T47D (cell line): Measurements from ENCODE around the gene CAPN8.
A peak's percentile ranks its signal among the peaks of the same experiment; 100 is the strongest.

Experiments used
- DNase-seq, 2 experiments: peaks; one replicate each; pipeline versions ENCODE4 v3.0.0 to v3.0.0-alpha.2; 2011 to 2012; ENCODE audit warnings: low read depth in 1 of 2, low spot score in 1 of 2
- JUND ChIP-seq: IDR thresholded peaks from 2 replicates; pipeline ENCODE4 v1.6.1; 2012; ENCODE audit warnings: low read depth
- in situ Hi-C: cut with HindIII; loops from 2 replicates; pipeline ENCODE4 v1.10.0; 2016; ENCODE audit warnings: low sequenced_read_pairs, low pct_unique_long_range_greater_than_20kb

CAPN8 gene

DNA sequence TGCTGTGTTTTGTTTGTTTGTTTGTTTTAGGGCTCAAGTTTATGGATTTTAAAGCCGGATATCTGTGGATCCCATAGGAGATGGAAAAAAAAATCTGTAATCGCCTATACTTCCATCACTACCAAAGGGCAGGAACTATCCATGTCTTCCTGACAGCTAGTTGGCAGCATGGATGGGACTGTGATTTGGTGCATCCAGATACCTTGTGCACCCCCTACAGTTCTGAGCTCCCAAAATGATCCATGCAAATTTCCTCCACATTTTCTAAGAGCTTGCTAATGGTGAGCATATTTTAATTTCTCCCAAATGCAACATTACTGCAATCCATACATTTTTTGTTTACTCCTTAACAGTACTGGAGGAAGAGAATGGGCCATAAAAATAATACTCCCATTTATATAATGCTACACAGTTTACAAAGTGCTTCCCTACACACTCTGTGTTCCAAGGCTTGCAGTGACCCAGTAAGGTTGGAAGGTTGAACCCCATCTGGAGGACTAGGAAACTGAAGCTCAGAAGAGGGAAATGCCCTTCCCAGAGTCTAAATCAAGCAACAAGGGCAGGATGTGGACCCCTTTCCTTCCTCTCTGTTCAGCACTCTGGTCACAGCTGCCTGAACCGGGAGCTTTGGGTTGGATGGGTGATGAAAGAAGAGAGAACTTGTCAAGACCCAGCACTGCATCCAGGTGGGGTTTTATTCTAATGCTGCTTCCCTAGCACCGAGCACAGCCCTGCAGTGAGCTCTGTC is 48.0 kb downstream of the CAPN8 start:
- in situ Hi-C loops = no loop called here
- no peak for DNase-seq
- no peak for TF ChIP-seq JUND

DNA sequence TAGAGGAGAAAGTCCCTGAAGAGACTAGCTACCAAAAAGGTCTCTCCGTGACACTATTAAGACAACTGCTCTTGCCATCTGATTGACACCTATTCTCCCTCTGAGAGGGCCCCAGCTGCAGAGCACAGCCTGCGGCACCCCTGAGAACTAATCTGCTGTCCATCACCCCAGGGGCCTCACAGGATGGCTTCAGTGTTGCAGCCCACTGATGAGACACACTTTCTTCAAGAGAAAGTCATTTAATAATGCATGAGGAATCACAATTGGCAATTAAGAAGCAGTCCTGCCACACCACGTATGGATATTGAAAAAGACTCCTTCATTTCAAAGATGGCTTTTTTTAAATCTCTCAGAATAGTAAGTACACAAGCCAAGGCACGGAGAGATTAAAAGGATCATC is 48.9 kb downstream of the CAPN8 start:
- TF ChIP-seq JUND = no peak
- in situ Hi-C loops = no loop called here
- no peak for DNase-seq

DNA sequence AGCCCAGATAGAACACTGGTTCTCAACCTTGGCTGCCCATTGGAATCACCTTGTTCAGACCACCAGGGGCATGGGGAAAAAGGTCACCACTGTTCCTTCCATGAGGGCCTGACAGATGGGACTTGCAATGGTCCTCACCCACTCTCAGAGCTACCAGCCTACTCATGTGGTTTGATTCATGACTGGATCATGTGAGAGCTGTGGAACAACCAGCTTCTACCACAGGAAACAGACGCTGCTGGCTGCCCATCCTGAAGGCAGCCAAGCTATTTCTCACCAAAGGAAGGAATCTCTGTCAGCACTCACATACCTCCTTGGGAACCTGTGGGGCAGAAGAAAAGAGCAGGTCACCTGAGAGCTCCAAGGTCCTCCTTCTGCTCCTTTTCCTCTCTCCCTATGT is 53.6 kb downstream of the CAPN8 start:
- in situ Hi-C loops = no loop called here

DNA sequence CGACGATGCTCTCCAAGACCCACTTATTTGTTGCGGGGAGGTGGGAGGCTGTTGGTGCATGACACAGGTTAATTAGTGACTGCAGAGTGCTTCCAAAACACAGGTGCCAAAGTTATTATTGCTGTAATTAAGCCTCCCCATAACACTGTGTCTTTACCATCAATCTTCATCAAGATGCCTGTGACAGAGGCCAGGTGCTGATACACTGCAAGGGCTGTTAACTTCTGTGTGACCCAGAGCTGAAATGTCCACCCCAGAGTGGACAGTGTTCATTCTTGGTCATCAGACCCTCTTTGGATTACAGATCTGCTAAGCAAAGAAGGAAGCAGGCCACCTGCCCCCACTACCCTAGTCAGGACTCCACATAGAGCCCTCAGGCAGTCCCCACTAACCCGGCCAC is 55.5 kb downstream of the CAPN8 start:
- in situ Hi-C loops = no loop called here
- DNase-seq = no peak
- TF ChIP-seq JUND = no peak

More for the DNA sequence above, 53.6 kb downstream of the CAPN8 start:
- DNase-seq = no peak
- TF ChIP-seq JUND = no peak

DNA sequence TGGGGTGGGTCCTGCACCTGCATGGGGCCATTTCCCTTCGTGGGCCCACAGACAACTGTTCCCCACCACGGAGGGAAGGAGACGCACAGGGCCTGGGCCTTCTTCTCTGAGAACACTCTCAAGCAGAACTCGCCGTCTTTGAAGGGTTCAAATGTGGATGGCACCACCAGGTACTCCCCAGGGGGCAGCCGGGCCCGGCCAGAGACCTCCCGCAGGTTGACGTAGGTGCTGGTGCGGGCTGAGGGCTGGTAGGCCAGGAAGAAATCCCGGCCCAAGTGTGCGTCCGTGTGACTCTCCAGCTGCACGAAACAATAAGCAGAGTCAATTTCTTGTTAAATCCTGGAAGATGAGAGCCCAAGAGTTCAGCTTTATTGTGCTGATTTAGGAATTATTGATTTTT is 56.4 kb downstream of the CAPN8 start:
- no peak for TF ChIP-seq JUND
- in situ Hi-C loops = no loop called here
- DNase-seq = no peak

DNA sequence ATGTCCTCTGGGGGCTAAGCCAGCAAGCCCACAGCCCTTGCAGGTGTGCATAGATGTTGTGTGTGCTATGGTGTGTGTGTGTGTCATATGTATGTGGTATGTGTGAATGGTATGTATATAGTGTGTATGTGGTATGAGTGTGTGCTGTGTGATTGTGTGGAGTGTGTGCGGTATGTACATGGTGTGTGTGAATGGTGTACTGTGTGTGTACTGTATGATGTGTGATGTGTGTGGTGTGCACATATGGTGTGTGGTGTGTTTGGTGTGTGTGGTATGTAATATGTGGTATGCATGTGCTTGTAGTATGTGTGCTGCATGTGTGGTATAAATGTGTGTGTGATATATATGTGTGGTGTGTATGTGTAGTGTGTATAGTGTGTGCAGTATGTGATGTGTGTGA is 107.0 kb downstream of the CAPN8 start:
- in situ Hi-C loops = no loop called here
- DNase-seq = no peak
- TF ChIP-seq JUND = no peak

DNA sequence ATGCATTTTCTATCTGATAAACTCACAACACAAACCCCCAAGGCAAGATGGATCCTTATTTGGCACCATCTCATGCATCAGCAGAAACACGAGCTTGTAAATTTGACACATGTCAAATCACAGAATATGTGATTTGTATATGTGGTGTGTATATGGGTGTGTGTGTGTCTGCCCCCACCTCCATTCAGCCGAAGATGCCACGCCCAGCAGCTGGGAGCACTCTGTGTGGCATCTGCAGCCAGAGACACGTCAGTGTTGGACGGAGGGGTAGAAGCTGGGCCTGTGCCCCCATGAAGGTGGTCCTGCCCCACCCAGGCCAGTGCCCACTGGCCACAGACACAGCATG is 108.4 kb downstream of the CAPN8 start:
- TF ChIP-seq JUND = no peak
- DNase-seq = no peak
- in situ Hi-C loops = no loop called here

DNA sequence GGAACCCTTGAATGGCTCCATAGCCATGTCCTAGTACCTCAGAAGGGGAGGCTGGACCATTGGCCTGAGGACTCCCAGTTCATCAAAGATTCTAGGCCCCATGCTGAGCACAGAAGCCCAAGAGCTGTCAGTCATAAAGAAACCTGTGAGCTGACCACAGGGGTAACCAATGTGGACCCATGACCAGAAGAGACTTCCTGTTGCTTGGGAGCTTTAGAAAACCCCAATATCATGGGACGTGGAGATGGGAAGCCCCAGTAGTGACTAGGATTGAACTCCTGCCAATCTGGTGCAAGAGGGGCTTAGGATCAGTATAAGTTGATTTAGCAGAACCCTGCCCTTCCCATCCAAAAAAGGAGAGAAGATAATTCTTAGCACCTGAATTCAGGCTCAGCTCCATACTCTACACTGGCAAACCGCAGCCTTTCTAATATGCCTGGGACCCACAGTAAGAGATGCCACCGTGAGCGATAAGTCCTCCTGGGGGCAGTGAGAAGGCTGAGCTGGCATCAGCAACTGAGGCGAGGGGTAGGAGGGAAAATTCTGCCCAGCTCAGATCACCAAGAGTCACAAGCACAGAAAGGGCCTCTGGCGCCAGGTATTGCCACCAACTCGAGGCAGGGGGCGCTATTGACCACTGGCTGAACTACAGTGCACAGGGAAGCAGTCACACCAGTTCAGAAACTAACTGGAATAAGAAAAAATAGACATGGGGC is 108.9 kb downstream of the CAPN8 start:
- in situ Hi-C loops = no loop called here
- DNase-seq = peak; percentile 35 to 76
- no peak for TF ChIP-seq JUND

DNA sequence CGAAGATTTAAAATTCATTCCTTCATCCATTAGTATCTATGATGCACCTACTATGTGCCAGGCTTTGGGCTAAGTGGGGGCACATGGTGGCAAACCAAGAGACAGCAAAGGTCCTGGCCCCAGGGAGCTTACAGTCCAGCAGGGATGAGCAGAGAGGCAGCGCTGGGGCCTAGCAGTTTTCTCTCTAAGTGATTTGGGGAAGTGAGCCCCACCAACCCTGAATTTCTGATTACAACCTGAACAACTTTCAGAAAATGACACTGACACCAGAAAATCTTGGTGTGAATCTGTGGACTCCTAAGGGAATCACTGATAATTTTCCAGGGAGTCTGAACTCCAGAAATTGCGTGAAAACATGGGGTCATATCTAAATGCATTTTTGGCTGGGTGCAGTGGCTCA is 111.5 kb downstream of the CAPN8 start:
- in situ Hi-C loops = no loop called here
- DNase-seq = no peak
- TF ChIP-seq JUND = no peak

DNA sequence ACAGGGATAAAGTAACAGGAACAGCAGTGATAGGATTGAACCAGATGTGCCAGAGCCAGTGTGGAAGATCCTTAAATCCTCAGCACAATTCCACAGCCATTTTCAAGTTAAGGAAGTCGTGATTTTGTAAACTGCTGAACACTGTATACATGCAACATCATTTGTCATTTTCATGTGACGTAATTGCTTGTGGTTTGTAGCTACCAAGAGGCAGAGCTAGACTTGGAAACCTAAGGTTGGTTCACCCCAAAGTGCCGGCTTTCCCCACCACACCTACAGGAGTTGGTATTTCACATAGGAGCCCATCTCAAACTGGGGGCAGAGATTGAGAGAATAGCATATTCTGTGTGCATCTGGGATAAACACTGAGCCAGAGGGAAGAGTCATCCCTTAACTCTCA is 113.9 kb downstream of the CAPN8 start:
- in situ Hi-C loops = no loop called here
- TF ChIP-seq JUND = no peak
- DNase-seq = no peak

DNA sequence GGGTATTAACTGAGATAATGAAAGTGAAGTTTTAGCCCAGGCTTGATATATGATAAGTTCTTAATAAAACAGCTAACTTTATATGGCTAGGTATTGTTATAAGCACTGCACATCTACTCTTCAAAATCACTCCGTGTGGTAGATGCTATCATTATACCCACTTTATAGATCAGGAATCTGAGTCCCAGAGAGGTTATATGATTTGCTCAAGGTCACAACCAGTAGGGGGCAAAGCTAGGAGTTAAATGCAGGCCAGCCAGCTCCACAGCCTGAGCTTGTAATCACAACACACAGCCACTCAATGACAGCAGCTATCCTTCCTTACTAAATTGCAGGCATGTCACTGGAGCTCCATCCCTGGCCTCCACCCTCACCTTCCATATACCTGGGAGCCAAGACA is 115.8 kb downstream of the CAPN8 start:
- no peak for TF ChIP-seq JUND
- in situ Hi-C loops = no loop called here
- no peak for DNase-seq

DNA sequence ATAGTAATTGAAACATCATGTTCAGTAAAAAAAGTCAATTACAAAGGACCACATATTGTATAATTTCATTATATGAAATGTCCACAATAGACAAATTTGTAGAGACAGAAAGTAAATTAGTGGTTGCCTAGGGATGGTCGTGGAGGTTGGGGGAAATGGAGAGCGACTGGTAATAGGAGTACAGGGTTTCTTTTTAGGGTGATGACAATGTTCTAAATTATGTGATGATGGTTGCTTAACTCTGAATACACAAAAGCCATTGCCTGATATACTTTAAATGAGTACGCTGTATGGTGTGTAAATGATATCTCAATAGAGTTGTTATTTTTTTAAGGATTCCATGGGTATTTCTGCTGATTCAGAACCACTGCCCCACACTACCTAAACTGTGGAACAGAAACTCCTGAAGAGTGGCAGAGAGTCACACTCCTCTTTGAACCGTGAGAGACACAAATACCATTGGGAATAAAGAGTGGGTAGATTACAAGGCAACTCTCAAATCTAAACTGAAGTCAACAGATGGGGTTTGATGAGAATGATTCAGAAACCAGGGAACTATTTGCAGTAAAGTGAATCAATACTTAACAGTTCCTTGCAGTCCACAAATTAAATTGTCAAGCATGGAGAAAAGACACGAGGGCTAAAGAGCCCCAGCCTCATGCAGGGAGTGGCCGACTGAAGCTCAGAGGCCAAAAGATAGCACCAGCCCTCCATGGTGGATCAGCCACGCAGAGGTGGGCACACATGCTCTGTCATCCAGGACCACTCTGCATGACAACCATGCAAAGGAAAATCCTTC is 118.0 kb downstream of the CAPN8 start:
- no peak for TF ChIP-seq JUND
- no peak for DNase-seq
- in situ Hi-C loops = no loop called here

DNA sequence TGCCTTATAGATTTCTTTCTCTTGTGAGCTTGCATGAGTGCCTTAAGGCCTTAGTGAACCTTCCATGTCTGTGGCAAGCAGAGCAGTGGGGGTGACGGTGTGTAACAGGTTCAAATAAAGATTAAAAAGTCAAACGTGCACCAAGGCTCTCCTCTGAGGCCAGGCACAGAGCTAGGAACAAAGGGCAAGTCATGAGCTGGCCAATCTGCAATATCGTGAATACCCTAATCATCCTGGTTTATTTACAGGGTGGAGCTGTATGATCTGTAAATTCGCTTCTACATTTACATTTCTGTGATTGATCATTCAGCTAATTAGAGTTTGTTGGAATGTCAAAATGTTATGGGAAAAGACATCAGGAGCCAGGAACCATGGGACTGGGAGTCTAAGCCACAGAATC is 120.2 kb downstream of the CAPN8 start:
- no peak for TF ChIP-seq JUND
- in situ Hi-C loops = no loop called here
- DNase-seq = no peak

DNA sequence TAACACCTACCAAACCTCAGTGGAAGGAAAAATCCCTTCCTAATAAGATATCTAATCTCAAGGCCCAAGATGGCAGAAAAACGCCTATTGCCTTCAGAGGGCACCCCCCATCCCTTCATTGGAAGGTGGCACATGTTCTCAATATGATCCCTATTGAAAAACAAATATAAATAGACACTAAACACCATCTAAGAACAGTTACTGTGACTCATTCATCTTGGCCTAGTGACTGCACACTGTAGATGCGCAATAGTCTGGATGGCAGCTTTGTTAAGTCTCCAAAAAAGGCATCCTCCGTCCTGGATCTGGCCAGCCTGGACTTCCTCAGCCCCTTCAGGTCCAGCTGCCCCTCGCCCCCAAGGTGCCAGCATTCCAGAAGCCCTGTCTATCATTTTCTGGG is 121.9 kb downstream of the CAPN8 start:
- TF ChIP-seq JUND = no peak
- in situ Hi-C loops = no loop called here
- no peak for DNase-seq
